Loucy (cell line): ENCODE data around the gene IRAK1.

ENCODE experiments used
- H2AFZ ChIP-seq: fragments of 200-600 bp; sonication (generic); 2 replicates; pipeline ENCODE4 v1.6.0; 2016; ENCODE audit warnings: antibody characterized with exemption, mild to moderate bottlenecking, low read length, moderate library complexity
- H3F3A ChIP-seq: fragments of 200-600 bp; 2 replicates; pipeline ENCODE4 v1.6.0; 2016; ENCODE audit warnings: antibody characterized with exemption, low read depth, mild to moderate bottlenecking
- H3K27me3 ChIP-seq: fragments of 200-600 bp; sonication (generic); 2 replicates; pipeline ENCODE4 v1.6.1; 2014; ENCODE audit warnings: low read length, mild to moderate bottlenecking; ENCODE audit not compliant: insufficient read depth, poor library complexity, severe bottlenecking
- H3K36me3 ChIP-seq: fragments of 200-600 bp; sonication (generic); 2 replicates; pipeline ENCODE4 v1.6.1; 2016; ENCODE audit warnings: low read length; ENCODE audit not compliant: insufficient read depth
- H3K4me1 ChIP-seq: fragments of 200-600 bp; sonication (generic); 2 replicates; pipeline ENCODE4 v1.5.1; 2014; ENCODE audit warnings: low read length, mild to moderate bottlenecking; ENCODE audit not compliant: insufficient read depth, poor library complexity, severe bottlenecking
- H3K4me2 ChIP-seq: fragments of 200-600 bp; sonication (generic); 2 replicates; pipeline ENCODE4 v1.6.0; 2014; ENCODE audit warnings: antibody characterized with exemption, low read length, low read depth, mild to moderate bottlenecking; ENCODE audit not compliant: poor library complexity, severe bottlenecking
- H3K4me3 ChIP-seq: fragments of 200-600 bp; sonication (generic); 2 replicates; pipeline ENCODE4 v1.5.1; 2014; ENCODE audit warnings: low read length, mild to moderate bottlenecking, mixed read lengths; ENCODE audit not compliant: poor library complexity, severe bottlenecking
- H3K79me2 ChIP-seq: fragments of 200-600 bp; sonication (generic); 2 replicates; pipeline ENCODE4 v1.6.1; 2014; ENCODE audit warnings: low read length; ENCODE audit not compliant: insufficient read depth
- H3K9ac ChIP-seq: fragments of 200-600 bp; sonication (generic); 2 replicates; pipeline ENCODE4 v1.6.0; 2014; ENCODE audit warnings: mild to moderate bottlenecking, low read depth, low read length, moderate library complexity; ENCODE audit not compliant: poor library complexity, severe bottlenecking
- H3K9me2 ChIP-seq: fragments of 200-600 bp; sonication (generic); replicated peaks from 2 replicates; pipeline ENCODE4 v1.6.1; 2016; ENCODE audit warnings: low read depth, low read length, mixed read lengths
- H3K9me3 ChIP-seq: fragments of 200-600 bp; sonication (generic); 2 replicates; pipeline ENCODE4 v1.6.1; 2014; ENCODE audit warnings: mild to moderate bottlenecking, antibody characterized with exemption, low read length, low read depth; ENCODE audit not compliant: insufficient read depth
- H4K20me1 ChIP-seq: fragments of 200-600 bp; sonication (generic); 2 replicates; pipeline ENCODE4 v1.6.0; 2014; ENCODE audit warnings: antibody characterized with exemption, low read length, mild to moderate bottlenecking; ENCODE audit not compliant: insufficient read depth, poor library complexity, severe bottlenecking
- CTCF ChIP-seq: fragments of 200-600 bp; sonication (generic); conservative IDR thresholded peaks from 2 replicates; pipeline ENCODE4 v1.5.1; 2014; ENCODE audit warnings: mild to moderate bottlenecking, antibody characterized with exemption, low read length
- EZH2phosphoT487 ChIP-seq: fragments of 200-600 bp; IDR thresholded peaks from 2 replicates; pipeline ENCODE4 v1.6.1; 2018; ENCODE audit warnings: antibody characterized with exemption, mild to moderate bottlenecking, moderate library complexity, borderline replicate concordance

Gene IRAK1

GRCh38 chrX:154040863-154041262, 21.2 kb upstream of the IRAK1 start:
- no peaks in the 10 kb centered on the region for H3K4me1 ChIP-seq
- H3K36me3 ChIP-seq, result peaks cover 5% of the 10 kb centered on the region; the same call in 1 of the 2 replicates
- no peaks in the 10 kb centered on the region for H3K9me2 ChIP-seq
- H4K20me1 ChIP-seq, result peaks cover 2% of the 10 kb centered on the region
- H3K9me3 ChIP-seq, result no peaks in the 10 kb centered on the region
- H3K9ac ChIP-seq, result no peak overlapping the region
- H3F3A ChIP-seq, result no peaks in the 10 kb centered on the region
- peaks cover 78% of the 10 kb centered on the region for H3K79me2 ChIP-seq
- H2AFZ ChIP-seq, result no peak overlapping the region
- no peak for TF ChIP-seq CTCF
- H3K27me3 ChIP-seq, result no peaks in the 10 kb centered on the region
- no peak overlapping the region for H3K4me2 ChIP-seq
- no peak overlapping the region for H3K4me3 ChIP-seq

- Histone ChIP-seq H3K79me2 (peaks cover 76% of the 10 kb centered on the region), H2AFZ (no peak overlapping the region), H3K9me3 (no peaks in the 10 kb centered on the region), H3K4me2 (no peak overlapping the region), H3F3A (no peaks in the 10 kb centered on the region), H3K36me3 (peaks cover 5% of the 10 kb centered on the region; the same call in 1 of the 2 replicates), H3K4me1 (no peaks in the 10 kb centered on the region), H3K4me3 (no peak overlapping the region), H4K20me1 (peaks cover 4% of the 10 kb centered on the region), H3K9me2 (no peaks in the 10 kb centered on the region), H3K9ac (no peak overlapping the region), H3K27me3 (no peaks in the 10 kb centered on the region)
- TF ChIP-seq CTCF (no peak), EZH2phosphoT487 (no peak)
Measured at GRCh38 chrX:154040307-154040756, 20.6 kb upstream of the IRAK1 start.

GRCh38 chrX:154039577-154039976, 19.9 kb upstream of the IRAK1 start:
- peaks cover 73% of the 10 kb centered on the region for H3K79me2 ChIP-seq
- no peaks in the 10 kb centered on the region for H3F3A ChIP-seq
- no peak overlapping the region for H3K9ac ChIP-seq
- no peak overlapping the region for H3K4me3 ChIP-seq
- H3K36me3 ChIP-seq, result peaks cover 6% of the 10 kb centered on the region; the same call in 1 of the 2 replicates
- no peaks in the 10 kb centered on the region for H3K9me3 ChIP-seq
- H3K9me2 ChIP-seq, result no peaks in the 10 kb centered on the region
- no peak overlapping the region for H2AFZ ChIP-seq
- H3K4me2 ChIP-seq, result no peak overlapping the region
- H3K27me3 ChIP-seq, result no peaks in the 10 kb centered on the region
- H3K4me1 ChIP-seq, result no peaks in the 10 kb centered on the region
- no peak for TF ChIP-seq CTCF
- TF ChIP-seq EZH2phosphoT487, result no peak
- H4K20me1 ChIP-seq, result peaks cover 4% of the 10 kb centered on the region
